HCT116 (cell line): Measurements from ENCODE around the gene DHRSX.

Experiments used
- POLR2A ChIP-seq: IDR thresholded peaks from 2 replicates; pipeline ENCODE4 v1.7.0; 2011; ENCODE audit warnings: borderline replicate concordance; ENCODE audit not compliant: insufficient read depth, insufficient read length; ENCODE audit errors: extremely low read depth
- TF ChIP-seq, protein P1 (sequence below), 3 experiments: fragments of 200-600 bp in 1 of 3; sonication (generic) in 1 of 3; IDR thresholded peaks in 2 of 3; conservative IDR thresholded peaks in 1 of 3; 2 replicates each; pipeline ENCODE4 v1.5.1; 2012 to 2017; ENCODE audit warnings: low read depth in 2 of 3, low read length in 2 of 3, antibody characterized with exemption in 1 of 3, borderline replicate concordance in 1 of 3, control low read depth in 1 of 3, mild to moderate bottlenecking in 1 of 3, mixed read lengths in 1 of 3, mixed run types in 1 of 3, moderate library complexity in 1 of 3; ENCODE audit not compliant: insufficient read depth in 1 of 3

GRCh38 chrX:2406891-2407518 lies 93.8 kb downstream of the DHRSX start:
- TF ChIP-seq POLR2A: no peak
- TF ChIP-seq, protein P1, sequence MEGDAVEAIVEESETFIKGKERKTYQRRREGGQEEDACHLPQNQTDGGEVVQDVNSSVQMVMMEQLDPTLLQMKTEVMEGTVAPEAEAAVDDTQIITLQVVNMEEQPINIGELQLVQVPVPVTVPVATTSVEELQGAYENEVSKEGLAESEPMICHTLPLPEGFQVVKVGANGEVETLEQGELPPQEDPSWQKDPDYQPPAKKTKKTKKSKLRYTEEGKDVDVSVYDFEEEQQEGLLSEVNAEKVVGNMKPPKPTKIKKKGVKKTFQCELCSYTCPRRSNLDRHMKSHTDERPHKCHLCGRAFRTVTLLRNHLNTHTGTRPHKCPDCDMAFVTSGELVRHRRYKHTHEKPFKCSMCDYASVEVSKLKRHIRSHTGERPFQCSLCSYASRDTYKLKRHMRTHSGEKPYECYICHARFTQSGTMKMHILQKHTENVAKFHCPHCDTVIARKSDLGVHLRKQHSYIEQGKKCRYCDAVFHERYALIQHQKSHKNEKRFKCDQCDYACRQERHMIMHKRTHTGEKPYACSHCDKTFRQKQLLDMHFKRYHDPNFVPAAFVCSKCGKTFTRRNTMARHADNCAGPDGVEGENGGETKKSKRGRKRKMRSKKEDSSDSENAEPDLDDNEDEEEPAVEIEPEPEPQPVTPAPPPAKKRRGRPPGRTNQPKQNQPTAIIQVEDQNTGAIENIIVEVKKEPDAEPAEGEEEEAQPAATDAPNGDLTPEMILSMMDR (IDR thresholded peaks at IDR 0.05 in 2 of 3, conservative IDR thresholded peaks at IDR 0.05 in 1 of 3; ENCODE audit: borderline replicate concordance in 1 of 3, insufficient read depth in 1 of 3, low read depth in 2 of 3, low read length in 2 of 3): no peak
